ENCODE data around the gene VWC2. TPM values are rescaled to one million over a fixed set of nuclear protein-coding genes. Genes with fewer than 3 reads are reported as not detected.

VWC2 gene
- total and polyA plus RNA-seq, 10 of the 15 experiments (the other 5 are each of a cell fraction or from before 2014, with no cell fraction given) = 0.01 to 0.06 (median 0.03) TPM; not detected in 7

GRCh38 chr7:49802600-49802999, 29.2 kb downstream of the VWC2 start (continued):
- TF ChIP-seq, protein P1, sequence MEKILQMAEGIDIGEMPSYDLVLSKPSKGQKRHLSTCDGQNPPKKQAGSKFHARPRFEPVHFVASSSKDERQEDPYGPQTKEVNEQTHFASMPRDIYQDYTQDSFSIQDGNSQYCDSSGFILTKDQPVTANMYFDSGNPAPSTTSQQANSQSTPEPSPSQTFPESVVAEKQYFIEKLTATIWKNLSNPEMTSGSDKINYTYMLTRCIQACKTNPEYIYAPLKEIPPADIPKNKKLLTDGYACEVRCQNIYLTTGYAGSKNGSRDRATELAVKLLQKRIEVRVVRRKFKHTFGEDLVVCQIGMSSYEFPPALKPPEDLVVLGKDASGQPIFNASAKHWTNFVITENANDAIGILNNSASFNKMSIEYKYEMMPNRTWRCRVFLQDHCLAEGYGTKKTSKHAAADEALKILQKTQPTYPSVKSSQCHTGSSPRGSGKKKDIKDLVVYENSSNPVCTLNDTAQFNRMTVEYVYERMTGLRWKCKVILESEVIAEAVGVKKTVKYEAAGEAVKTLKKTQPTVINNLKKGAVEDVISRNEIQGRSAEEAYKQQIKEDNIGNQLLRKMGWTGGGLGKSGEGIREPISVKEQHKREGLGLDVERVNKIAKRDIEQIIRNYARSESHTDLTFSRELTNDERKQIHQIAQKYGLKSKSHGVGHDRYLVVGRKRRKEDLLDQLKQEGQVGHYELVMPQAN (conservative IDR thresholded peaks at IDR 0.05) = no peak
- TF ChIP-seq ZNF384 (IDR thresholded peaks at IDR 0.05; ENCODE audit: borderline replicate concordance, low read depth, low read length) (no peak), KLF5 (IDR thresholded peaks at IDR 0.05; ENCODE audit: partially characterized antibody) (no peak), PML (IDR thresholded peaks at IDR 0.05; ENCODE audit: low read length) (no peak), CREM (IDR thresholded peaks at IDR 0.05; ENCODE audit: low read depth) (no peak), RUNX3 (IDR thresholded peaks at IDR 0.05; ENCODE audit: low read length) (no peak), SREBF1 (IDR thresholded peaks at IDR 0.05; ENCODE audit: low read length) (no peak)

DNA sequence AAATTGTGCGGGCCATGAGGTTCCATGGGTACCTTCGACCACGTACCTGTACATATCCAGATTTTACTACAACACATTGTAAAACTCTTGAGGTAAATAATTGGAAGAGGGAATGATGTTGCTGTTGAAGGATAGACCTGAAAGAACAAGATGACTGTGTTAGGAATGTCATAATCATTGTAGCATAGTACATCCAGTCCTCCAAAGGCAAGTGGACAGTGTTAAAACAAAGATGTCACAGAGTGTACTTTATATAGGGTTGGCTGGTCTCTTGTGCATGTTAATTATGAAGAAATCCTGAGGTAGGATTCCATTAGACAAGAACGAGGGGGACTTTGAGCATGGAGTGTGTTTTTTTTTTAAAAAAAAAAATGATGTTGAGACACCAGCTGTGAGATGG, 30.4 kb downstream of the VWC2 start:
- in situ Hi-C loops (cut with MboI) = no loop called here
- intact Hi-C loops (cut with micrococcal nuclease; ENCODE audit: unreplicated experiment) = no loop called here
- Histone ChIP-seq H3K4me3 (no peak overlapping the region), H3K9me3 (replicated peaks; ENCODE audit: control insufficient read depth, insufficient read depth, low read length) (no peaks in the 10 kb centered on the region; the same call in 2 of the 3 replicates), H3K79me2 (ENCODE audit: control insufficient read depth, insufficient read depth, low read length) (no peaks in the 10 kb centered on the region), H3K9ac (ENCODE audit: control insufficient read depth, insufficient read depth, low read length) (no peak overlapping the region), H3K4me1 (ENCODE audit: control insufficient read depth, insufficient read depth, low read length) (no peaks in the 10 kb centered on the region), H3K4me2 (ENCODE audit: control insufficient read depth, insufficient read depth) (no peak overlapping the region), H3K27ac (ENCODE audit: control insufficient read depth, insufficient read depth) (no peak overlapping the region), H3K36me3 (ENCODE audit: control insufficient read depth in 2 of 2, insufficient read depth in 2 of 2, low read length in 1 of 2) (no peaks in the 10 kb centered on the region), H2AFZ (ENCODE audit: control insufficient read depth, low read depth, low read length) (no peak overlapping the region), H3K27me3 (replicated peaks in 1 of 2; ENCODE audit: control insufficient read depth in 2 of 2, insufficient read depth in 2 of 2, low read length in 1 of 2) (no peaks in the 10 kb centered on the region; a peak in 1 of 4 replicates), H4K20me1 (ENCODE audit: control insufficient read depth, insufficient read depth) (no peaks in the 10 kb centered on the region)
- ATAC-seq = no peak
- ChIA-PET POLR2A (no interaction called here), SMC1A (ENCODE audit: uncharacterized antibody, unreplicated experiment) (no interaction called here), RAD21 (ENCODE audit: unreplicated experiment) (no interaction called here), CTCF (no interaction called here)
- DNase-seq (ENCODE audit: low read depth, low spot score) = no peak
- BruUV-seq (replicated peaks) = no TSS peak
- FAIRE-seq = no peak
- 28% methylated on average over 4 of the region's 4 CpGs for WGBS (ENCODE audit: insufficient coverage, insufficient replicate concordance, low lambda C conversion rate, missing lambda C conversion rate)
- TF ChIP-seq ZSCAN29 (IDR thresholded peaks at IDR 0.05) (no peak), RCOR1 (conservative IDR thresholded peaks at IDR 0.05; ENCODE audit: low read depth, low read length) (no peak), CUX1 (IDR thresholded peaks at IDR 0.05; ENCODE audit: insufficient replicate concordance, low read depth, low read length) (no peak), YY1 (IDR thresholded peaks at IDR 0.05; ENCODE audit: low read depth, low read length) (no peak)
- TF ChIP-seq, protein P2, sequence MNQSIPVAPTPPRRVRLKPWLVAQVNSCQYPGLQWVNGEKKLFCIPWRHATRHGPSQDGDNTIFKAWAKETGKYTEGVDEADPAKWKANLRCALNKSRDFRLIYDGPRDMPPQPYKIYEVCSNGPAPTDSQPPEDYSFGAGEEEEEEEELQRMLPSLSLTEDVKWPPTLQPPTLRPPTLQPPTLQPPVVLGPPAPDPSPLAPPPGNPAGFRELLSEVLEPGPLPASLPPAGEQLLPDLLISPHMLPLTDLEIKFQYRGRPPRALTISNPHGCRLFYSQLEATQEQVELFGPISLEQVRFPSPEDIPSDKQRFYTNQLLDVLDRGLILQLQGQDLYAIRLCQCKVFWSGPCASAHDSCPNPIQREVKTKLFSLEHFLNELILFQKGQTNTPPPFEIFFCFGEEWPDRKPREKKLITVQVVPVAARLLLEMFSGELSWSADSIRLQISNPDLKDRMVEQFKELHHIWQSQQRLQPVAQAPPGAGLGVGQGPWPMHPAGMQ (IDR thresholded peaks at IDR 0.05; ENCODE audit: borderline replicate concordance) = no peak
